Thoracic aorta (tissue), 2 donors: Measurements from ENCODE around the gene ERCC6L2. TPM values are rescaled to one million over a fixed set of nuclear protein-coding genes. Genes with fewer than 3 reads are reported as not detected.

Experiments
- ATAC-seq: fragments of 150-250 bp; one replicate; pipeline ENCODE4 v1.8.0; 2017; ENCODE audit warnings: low read depth; ENCODE audit not compliant: insufficient number of reproducible peaks, low FRiP score
- DNase-seq: peaks from one replicate; pipeline ENCODE4 v3.0.0-alpha.2; 2020; ENCODE audit warnings: low spot score
- H3K27ac ChIP-seq, 2 donors: fragments of 200-600 bp; sonication (generic); 1 replicate in 1 of 2; 2 replicates in 1 of 2; pipeline ENCODE4 v1.5.1; 2016; ENCODE audit warnings: mild to moderate bottlenecking in 2 of 2, moderate library complexity in 2 of 2
- H3K27me3 ChIP-seq: fragments of 200-600 bp; sonication (generic); replicated peaks from 2 replicates; pipeline ENCODE4 v1.6.0; 2016; ENCODE audit warnings: mild to moderate bottlenecking; ENCODE audit not compliant: insufficient read depth
- H3K36me3 ChIP-seq: fragments of 200-600 bp; sonication (generic); one replicate; pipeline ENCODE4 v1.5.1; 2016
- H3K4me1 ChIP-seq, 2 donors: fragments of 200-600 bp; sonication (generic); 1 replicate in 1 of 2; 2 replicates in 1 of 2; pipeline versions ENCODE4 v1.5.1 to v1.6.0; 2016; ENCODE audit warnings: low read depth in 2 of 2, mild to moderate bottlenecking in 1 of 2; ENCODE audit not compliant: control insufficient read depth in 1 of 2
- H3K4me3 ChIP-seq: fragments of 200-600 bp; sonication (generic); 2 replicates; pipeline ENCODE4 v1.5.1; 2016; ENCODE audit warnings: mild to moderate bottlenecking
- H3K9me3 ChIP-seq: fragments of 200-600 bp; sonication (generic); 2 replicates; pipeline ENCODE4 v1.5.1; 2016
- total RNA-seq, 2 donors: library from RNA; depleted of rRNA; stranded (reverse); fragments of >200 nt; gene quantifications; one replicate each; pipeline versions ENCODE4 v1.1.0 to v1.2.3, GENCODE V29; 2016
- TF ChIP-seq, protein P1 (sequence below): fragments of 200-600 bp; sonication (generic); IDR thresholded peaks from one replicate; pipeline ENCODE4 v1.5.1; 2019; ENCODE audit warnings: antibody characterized with exemption

Gene ERCC6L2
- total RNA-seq, 2 donors from 2014 or later, result 32.1 to 53.4 TPM

DNA sequence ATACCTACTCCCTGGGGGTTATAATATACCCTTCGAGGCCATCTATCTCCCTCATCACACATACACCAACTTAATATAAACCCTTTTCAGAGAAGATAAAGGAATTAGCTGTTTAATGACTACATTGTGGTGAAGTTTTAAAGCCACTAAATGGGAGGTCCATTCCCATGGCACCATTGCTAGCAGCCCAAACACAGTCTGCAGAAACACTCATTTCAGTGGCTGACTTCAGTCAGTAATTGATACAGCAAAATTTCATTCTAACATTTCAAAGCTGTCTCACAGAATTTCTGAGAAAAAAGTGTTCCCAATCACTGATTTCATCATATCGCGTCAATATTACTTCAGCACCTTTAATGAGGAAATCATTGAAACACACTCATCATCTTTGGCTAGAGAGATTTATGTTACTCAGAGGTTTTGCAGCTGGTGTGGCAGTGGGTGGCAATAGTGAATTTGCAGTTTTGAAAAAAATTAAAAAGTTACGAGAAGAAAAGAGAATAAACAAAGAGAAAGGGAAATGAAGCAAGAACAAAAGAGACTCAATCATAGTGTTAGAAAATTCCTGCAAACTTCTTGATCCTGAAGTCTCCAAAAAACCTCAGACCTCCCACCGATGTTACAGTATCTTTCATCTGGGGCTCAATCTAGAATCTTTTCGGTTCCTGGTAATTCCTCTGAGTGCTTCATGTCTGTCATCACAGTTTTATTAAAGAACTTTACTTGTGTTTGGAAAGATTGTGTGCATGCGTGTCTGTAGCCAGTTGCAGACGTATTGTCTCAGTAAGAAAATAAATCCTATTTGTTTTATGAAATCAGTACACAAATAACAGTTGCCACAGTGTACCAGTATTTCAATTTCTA is 105.0 kb downstream of the ERCC6L2 start:
- Histone ChIP-seq H3K27me3 (no peaks in the 10 kb centered on the region), H3K27ac (no peak overlapping the region), H3K36me3 (no peaks in the 10 kb centered on the region), H3K9me3 (no peaks in the 10 kb centered on the region), H3K4me1 (no peaks in the 10 kb centered on the region), H3K4me3 (no peak overlapping the region)
- DNase-seq (no peak), ATAC-seq (no peak)
- TF ChIP-seq, protein P1, sequence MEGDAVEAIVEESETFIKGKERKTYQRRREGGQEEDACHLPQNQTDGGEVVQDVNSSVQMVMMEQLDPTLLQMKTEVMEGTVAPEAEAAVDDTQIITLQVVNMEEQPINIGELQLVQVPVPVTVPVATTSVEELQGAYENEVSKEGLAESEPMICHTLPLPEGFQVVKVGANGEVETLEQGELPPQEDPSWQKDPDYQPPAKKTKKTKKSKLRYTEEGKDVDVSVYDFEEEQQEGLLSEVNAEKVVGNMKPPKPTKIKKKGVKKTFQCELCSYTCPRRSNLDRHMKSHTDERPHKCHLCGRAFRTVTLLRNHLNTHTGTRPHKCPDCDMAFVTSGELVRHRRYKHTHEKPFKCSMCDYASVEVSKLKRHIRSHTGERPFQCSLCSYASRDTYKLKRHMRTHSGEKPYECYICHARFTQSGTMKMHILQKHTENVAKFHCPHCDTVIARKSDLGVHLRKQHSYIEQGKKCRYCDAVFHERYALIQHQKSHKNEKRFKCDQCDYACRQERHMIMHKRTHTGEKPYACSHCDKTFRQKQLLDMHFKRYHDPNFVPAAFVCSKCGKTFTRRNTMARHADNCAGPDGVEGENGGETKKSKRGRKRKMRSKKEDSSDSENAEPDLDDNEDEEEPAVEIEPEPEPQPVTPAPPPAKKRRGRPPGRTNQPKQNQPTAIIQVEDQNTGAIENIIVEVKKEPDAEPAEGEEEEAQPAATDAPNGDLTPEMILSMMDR, result no peak

DNA sequence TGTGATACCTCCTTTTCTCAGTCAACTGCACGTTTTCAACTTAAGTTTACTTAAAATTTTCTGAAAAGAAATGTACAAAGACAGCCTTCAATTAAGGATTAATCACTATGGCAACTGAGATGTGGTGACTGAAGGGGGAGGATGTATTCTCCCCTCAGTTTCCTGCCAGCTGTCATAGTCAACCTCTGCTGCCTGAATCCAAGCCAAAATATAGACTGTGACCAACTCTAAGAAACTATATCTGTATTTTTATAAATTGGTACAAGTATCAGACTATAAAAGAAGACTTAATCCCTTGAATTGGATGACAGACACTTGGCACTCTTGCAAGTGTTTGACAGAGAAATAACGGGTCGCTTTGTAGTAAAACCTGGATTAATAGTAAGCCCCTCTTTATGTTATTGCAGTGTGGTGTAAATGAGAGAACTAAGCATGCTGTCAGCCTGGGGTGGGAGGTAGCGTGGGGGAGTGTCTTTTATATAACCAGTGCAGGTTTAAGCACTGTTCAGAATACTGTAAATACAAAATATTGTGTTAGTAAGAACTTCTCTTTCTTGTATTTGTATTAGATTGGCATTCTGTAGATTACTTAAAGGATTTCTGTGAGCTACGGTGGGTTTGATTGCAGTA is 106.4 kb downstream of the ERCC6L2 start:
- ATAC-seq, result no peak
- DNase-seq, result no peak
- H3K9me3 ChIP-seq, result no peaks in the 10 kb centered on the region
- H3K27ac ChIP-seq, result no peak overlapping the region
- no peaks in the 10 kb centered on the region for H3K4me1 ChIP-seq
- no peaks in the 10 kb centered on the region for H3K36me3 ChIP-seq
- H3K27me3 ChIP-seq, result no peaks in the 10 kb centered on the region
- TF ChIP-seq, protein P1, result no peak
- H3K4me3 ChIP-seq, result no peak overlapping the region

DNA sequence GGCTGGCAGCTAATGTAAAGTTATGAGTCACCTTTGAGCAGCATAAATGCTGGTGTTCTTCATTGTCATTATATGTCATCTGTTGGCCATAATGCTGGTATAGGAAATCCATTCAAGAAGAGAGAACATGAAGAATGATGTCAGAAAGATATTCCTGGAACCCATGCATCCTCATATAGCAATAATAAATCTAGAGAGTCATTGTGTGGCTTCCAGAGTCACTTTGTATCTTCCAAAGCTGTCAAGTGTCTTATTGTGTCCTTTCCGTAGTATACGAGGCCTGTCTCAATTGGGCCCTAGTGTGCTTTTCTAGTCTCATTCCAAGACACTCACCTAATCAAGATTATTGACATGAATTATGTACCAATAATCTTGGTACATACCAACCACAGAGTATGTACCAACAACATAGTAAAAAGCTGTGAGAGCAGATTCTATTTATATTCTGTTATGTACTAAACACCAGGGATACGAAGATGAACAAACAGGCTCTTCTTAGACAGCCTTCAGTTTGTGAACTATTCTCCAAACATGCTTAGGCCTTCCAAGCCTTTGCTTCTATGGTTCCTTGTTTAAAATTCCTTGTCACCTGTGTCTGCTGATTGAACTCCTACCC is 110.1 kb downstream of the ERCC6L2 start:
- Histone ChIP-seq H3K4me3 (no peak overlapping the region), H3K27ac (no peak overlapping the region), H3K4me1 (no peaks in the 10 kb centered on the region), H3K36me3 (peaks cover 4% of the 10 kb centered on the region), H3K27me3 (no peaks in the 10 kb centered on the region), H3K9me3 (no peaks in the 10 kb centered on the region)
- no peak for DNase-seq
- TF ChIP-seq, protein P1, result no peak
- no peak for ATAC-seq

DNA sequence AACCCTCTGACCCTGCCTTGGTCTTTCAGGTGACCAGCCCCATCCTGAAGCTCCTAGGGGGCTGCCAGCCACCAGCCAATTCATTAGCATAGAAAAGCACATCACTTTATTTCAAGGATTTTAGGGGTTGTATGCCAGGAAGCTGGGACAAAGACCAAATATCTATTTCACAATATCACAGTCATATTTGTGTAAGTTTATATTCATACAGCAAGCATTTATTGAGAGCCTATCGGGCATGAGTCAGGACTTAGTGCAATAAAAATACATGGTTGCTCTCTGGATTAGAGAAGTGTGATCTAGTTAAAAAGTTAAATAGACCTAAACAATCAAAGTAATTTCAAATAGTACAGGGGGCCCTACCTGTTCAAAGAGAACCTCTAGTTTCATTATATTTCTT is 113.8 kb downstream of the ERCC6L2 start:
- ATAC-seq (no peak), DNase-seq (no peak)
- no peaks in the 10 kb centered on the region for H3K9me3 ChIP-seq
- no peaks in the 10 kb centered on the region for H3K4me1 ChIP-seq
- TF ChIP-seq, protein P1, result no peak
- H3K27me3 ChIP-seq, result no peaks in the 10 kb centered on the region
- H3K4me3 ChIP-seq, result no peak overlapping the region
- H3K36me3 ChIP-seq, result peaks cover 4% of the 10 kb centered on the region
- H3K27ac ChIP-seq, result no peak overlapping the region

DNA sequence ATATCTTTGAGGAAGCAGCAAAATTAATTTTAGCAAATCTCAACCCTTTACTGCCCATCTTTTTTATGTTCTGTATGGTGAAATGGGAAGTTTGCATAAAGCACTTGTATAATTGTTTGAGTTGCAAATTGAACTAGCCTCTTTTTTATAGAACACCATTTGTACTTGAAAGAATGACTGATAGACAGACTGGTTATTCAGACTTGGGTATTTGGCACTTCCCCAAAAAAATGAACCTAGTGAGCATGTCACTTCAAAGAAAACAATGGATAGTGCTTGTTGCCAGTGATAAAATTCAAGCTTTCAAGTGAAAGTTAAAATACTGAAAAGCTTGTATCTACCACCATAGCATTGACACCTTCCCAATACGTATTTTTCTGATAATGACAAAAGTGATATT is 115.8 kb downstream of the ERCC6L2 start:
- H3K27ac ChIP-seq, result no peak overlapping the region
- peaks cover 4% of the 10 kb centered on the region for H3K36me3 ChIP-seq
- no peaks in the 10 kb centered on the region for H3K9me3 ChIP-seq
- TF ChIP-seq, protein P1, result no peak
- no peaks in the 10 kb centered on the region for H3K4me1 ChIP-seq
- no peak for ATAC-seq
- DNase-seq, result no peak
- H3K27me3 ChIP-seq, result no peaks in the 10 kb centered on the region
- no peak overlapping the region for H3K4me3 ChIP-seq
